GM19452 (cell line): ENCODE results near the gene SLC25A33.
A peak's percentile ranks its signal among the peaks of the same experiment; 100 is the strongest.
"Not testable (repeated sequence)": the region's sequence is repeated elsewhere in the genome, so short reads cannot be mapped to it uniquely, and the experiment has no call there.

ENCODE experiments used
- ATAC-seq: cut with Tn5 transposase; IDR thresholded peaks from one replicate; pipeline ENCODE4 v1.9.1; 2021; ENCODE audit not compliant: unreplicated experiment

The SLC25A33 gene

DNA sequence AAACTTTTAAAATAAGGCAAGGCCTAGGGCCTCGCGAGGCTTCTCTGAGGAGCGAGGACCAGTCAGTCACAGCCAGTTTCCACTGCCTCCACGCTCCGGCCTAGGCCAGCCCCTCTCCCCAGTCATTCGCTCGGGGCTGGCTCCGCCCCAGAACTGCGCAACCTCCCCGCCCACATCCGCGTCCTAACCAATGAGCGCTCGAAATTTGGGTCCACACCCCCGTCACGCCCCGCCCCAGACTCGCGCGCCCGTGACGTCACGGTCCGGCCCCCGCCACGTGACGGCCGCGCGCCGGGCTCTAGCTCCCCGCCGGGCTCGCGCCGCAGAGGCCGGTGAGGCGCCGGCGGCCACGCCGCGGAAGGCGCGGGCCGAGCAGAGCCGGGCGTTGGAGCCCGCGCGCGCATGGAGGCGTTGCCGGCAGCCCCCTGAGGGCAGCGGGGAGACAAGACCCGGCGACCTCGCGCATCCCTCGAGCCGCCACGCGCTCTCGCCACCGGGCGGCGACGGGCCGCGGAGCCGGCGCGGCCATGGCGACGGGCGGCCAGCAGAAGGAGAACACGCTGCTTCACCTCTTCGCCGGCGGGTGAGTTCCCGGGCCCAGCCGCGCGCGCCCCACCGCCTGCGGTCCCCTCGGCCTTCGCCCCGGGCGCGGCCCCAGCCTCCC is at the start of gene SLC25A33:
Gene SLC25A33 (plus strand): TSS at position 301 of the 664 bp plus-strand sequence. CDS start 227 bp downstream, at position 528.
- ATAC-seq = peak; percentile 94

- ATAC-seq = no peak
Observed at GRCh38 chr1:9490605-9491339, 48.5 kb upstream of the SLC25A33 start.

- no peak for ATAC-seq
Observed at GRCh38 chr1:9493326-9493725, 45.9 kb upstream of the SLC25A33 start.

GRCh38 chr1:9494936-9495758 is 44.1 kb upstream of the SLC25A33 start:
- no peak for ATAC-seq

- no peak for ATAC-seq
Observed at GRCh38 chr1:9495854-9496374, 43.4 kb upstream of the SLC25A33 start.

- no peak for ATAC-seq
Observed at GRCh38 chr1:9500756-9501754, 38.2 kb upstream of the SLC25A33 start.

DNA sequence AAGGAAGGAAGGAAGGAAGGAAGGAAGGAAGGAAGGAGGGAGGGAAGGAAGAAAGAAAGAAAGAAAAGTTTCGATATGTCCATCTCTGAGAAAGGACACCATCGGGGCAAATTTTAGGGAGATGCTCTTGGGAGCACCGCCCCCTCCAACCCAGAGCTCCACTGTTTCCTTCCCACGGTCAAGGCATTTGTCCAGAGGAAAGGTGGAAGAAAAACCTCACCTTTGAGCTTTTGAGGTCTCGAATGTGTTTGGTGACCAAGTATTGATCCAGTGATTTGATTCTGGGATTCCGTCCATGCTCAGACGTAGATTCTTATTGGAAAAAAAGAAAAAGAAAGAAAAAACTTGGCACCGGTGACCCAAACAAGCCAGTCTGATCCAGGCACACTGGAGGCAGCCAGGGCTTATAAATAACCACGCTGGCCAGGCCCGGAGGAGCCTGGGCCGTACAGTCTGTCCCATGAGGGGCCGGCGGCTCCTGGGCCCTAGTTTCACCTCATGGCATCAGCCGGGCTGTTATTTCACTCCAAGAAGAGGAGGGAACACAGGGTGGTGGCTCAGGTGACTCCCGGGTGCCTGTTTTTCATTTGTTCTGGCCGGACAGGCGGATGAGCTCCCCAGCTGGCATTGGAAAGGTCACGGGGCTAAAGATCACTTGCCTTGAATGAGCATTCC is 36.1 kb upstream of the SLC25A33 start:
- no peak for ATAC-seq

DNA sequence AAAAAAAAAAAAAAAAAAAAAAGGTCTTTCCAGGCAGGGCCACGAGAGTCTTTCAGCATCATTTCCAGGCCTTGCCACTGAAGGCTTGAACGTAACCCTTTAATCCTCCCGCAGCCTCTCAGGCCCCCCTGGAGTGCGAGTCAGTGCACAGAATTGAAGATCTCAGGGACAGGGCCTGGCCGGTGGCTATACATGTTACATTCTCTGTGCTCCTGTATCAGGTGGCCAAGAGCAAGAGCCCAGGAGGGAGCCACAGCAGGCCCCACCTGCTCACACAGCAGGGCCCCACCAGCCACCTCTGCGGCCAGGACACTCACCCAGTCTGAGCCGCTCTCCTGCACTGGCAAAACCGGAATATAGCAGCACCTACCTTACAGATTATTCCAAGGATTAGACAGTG is 34.1 kb upstream of the SLC25A33 start:
- no peak for ATAC-seq

GRCh38 chr1:9506901-9507300 is 32.4 kb upstream of the SLC25A33 start:
- no peak for ATAC-seq

GRCh38 chr1:9510130-9510529 is 29.1 kb upstream of the SLC25A33 start:
- no peak for ATAC-seq

- not testable (repeated sequence) for ATAC-seq
Observed at GRCh38 chr1:9515550-9515949, 23.7 kb upstream of the SLC25A33 start.

GRCh38 chr1:9518454-9518998 is 20.7 kb upstream of the SLC25A33 start:
- no peak for ATAC-seq

DNA sequence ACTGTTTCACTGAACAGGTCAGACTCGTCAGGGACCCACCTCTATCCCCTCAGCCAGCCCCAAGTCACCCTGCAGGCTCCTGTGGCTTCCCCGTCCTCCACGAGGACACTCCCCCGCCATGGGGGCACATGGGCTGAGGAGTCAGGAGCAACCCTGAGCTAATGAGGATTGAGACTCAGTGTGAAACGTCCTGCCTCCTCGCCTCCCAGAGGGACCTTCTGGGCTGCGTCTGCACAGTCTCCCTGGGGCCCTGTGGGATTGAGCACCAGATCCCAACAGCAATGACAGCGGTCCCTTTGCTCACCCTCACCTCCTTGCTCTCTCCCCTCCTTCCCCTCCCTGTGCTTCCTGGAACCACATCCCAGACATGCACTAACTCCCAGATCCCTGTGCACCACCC is 18.9 kb upstream of the SLC25A33 start:
- no peak for ATAC-seq

- no peak for ATAC-seq
Observed at GRCh38 chr1:9529190-9529589, 10.1 kb upstream of the SLC25A33 start.

DNA sequence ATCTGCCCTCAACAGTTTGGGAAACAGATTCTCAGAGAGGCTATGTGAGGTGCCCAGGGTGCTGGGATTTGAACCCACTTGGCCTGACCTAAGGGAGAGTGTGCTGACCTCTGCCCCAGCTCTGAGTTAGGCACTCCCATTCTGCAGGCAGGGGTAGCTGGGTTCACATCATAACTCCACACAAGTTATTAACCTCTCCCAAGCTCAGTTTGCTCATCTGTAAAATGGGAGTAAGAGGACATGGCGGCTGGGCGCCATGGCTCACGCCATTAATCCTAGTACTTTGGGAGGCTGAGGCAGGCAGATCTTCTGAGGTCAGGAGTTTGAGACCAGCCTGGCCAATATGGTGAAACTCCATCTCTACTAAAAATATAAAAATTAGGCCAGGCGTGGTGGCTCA is 8.9 kb upstream of the SLC25A33 start:
- ATAC-seq = no peak

DNA sequence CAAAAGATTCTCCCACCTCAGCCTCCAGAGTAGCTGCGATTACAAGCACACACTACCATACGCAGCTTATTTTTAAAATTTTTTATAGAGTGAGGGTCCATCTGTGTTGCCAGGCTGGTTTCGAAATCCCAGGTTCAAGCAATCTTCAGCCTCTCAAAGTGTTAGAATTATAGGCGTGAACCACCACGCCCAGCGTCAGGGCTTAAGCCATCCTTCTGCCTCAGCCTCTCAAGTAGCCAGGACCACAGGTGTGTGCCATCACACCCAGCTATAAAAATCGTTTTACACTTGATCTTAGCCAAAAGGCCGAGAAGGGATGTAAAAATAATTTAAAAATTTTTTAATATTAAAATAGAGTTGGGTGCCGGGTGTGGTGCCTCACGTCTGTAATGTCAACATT is 4.3 kb upstream of the SLC25A33 start:
- no peak for ATAC-seq

- no peak for ATAC-seq
Observed at GRCh38 chr1:9536301-9536700, 3.0 kb upstream of the SLC25A33 start.

DNA sequence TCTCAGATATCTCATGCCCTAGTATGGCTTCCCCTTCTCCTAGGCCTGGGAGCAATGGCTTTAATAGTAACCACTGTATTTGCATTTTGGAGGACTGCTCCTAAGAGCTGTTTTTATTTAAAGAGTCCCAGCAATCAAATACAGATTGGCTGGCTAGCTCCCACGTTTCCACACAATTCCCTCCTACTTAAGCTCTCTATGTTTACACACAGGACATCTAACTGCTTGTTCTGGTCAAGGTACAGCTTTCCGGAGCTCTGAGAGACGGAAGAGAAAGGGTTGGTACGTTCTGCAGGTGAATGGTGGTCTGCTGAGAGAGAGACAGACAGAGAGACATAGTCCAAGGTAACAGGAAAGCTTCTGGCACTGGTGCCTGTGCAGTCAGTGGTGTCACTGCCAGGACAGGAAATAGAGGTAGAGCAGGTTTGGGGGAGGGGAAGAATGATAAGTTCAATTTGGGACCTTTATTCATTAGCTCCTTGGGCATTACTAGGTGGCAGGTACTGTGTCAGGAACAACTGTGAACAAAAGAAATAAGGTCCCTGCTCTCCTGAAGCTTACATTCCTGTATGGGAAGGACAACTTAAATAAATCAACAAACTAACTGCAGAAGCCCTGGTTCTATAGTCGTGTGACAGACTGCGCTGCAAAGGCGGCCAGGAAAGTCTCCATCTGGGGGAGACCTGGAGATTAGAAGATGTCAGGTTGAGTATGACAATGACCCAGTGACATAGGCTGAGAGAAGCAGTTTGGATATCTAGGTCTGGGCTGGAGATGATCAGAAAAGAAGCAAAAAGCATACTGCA is 1.2 kb upstream of the SLC25A33 start:
- ATAC-seq = no peak
